ENCODE data around the gene ROR2.

Gene ROR2

DNA sequence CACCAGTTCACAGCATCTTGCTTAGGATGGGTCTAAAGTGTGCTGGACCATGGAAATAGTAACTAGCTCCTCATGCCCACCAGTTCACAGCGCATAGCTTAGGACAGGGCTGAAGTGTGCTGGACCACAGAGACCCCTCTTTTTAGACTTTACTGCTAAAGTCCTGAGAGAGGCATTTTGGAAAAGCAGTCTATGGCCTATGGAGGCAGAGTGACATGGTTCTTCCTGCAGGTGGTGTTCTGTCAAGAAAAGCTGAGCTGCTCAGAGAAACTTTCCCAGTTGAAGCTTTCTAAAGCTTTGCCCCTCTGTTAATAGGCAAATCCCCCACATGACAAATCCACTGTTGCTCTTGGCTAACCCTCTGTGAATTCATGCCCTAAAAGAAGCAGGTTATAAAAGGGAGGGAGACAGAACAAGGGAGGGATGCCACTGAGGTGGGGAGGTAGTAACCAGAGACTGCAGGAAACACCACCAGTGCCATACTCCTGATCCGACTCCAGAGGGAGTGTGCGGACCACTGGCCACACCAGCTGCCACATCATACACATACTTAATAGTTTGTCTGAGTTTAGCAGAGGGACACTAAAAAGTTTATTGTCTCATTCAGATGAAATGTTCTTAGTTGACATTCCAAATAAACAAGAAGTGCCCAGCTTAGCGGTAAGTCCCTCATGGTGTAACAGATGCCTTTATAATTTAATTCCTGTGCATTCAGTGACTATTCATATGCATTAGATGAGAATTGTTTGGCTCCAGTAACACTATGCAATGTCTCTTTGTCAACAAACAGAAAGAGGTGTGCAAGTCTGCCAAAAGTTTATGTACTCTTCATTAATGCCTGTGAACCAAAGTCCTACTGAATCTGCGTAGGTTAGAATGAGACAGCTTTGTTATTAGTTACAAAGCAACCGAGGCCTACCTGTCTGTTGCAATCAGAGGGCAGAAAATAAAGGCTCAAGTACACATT lies 290.2 kb downstream of the ROR2 start:
- no peak overlapping the region for H3K4me3 ChIP-seq (ENCODE audit: control insufficient read depth, low read depth, low read length)
- DNase-seq (ENCODE audit: low read depth), result peak; percentile 28
- TF ChIP-seq, protein P1, sequence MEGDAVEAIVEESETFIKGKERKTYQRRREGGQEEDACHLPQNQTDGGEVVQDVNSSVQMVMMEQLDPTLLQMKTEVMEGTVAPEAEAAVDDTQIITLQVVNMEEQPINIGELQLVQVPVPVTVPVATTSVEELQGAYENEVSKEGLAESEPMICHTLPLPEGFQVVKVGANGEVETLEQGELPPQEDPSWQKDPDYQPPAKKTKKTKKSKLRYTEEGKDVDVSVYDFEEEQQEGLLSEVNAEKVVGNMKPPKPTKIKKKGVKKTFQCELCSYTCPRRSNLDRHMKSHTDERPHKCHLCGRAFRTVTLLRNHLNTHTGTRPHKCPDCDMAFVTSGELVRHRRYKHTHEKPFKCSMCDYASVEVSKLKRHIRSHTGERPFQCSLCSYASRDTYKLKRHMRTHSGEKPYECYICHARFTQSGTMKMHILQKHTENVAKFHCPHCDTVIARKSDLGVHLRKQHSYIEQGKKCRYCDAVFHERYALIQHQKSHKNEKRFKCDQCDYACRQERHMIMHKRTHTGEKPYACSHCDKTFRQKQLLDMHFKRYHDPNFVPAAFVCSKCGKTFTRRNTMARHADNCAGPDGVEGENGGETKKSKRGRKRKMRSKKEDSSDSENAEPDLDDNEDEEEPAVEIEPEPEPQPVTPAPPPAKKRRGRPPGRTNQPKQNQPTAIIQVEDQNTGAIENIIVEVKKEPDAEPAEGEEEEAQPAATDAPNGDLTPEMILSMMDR (conservative IDR thresholded peaks at IDR 0.05; ENCODE audit: control insufficient read depth, insufficient read depth, low read depth, low read length), result peak; percentile 57

GRCh38 chr9:91658513-91659105 lies 291.4 kb downstream of the ROR2 start:
- TF ChIP-seq, protein P1 (conservative IDR thresholded peaks at IDR 0.05; ENCODE audit: control insufficient read depth, insufficient read depth, low read depth, low read length), result no peak
- DNase-seq (ENCODE audit: low read depth), result no peak
- no peak overlapping the region for H3K4me3 ChIP-seq (ENCODE audit: control insufficient read depth, low read depth, low read length)

GRCh38 chr9:91657501-91657900 lies 292.5 kb downstream of the ROR2 start:
- H3K4me3 ChIP-seq (ENCODE audit: control insufficient read depth, low read depth, low read length), result no peak overlapping the region
- TF ChIP-seq, protein P1 (conservative IDR thresholded peaks at IDR 0.05; ENCODE audit: control insufficient read depth, insufficient read depth, low read depth, low read length), result no peak
- DNase-seq (ENCODE audit: low read depth), result no peak

GRCh38 chr9:91655658-91656057 lies 294.4 kb downstream of the ROR2 start:
- no peak for DNase-seq (ENCODE audit: low read depth)
- no peak overlapping the region for H3K4me3 ChIP-seq (ENCODE audit: control insufficient read depth, low read depth, low read length)
- TF ChIP-seq, protein P1 (conservative IDR thresholded peaks at IDR 0.05; ENCODE audit: control insufficient read depth, insufficient read depth, low read depth, low read length), result no peak

- DNase-seq (ENCODE audit: low read depth), result no peak
- no peak overlapping the region for H3K4me3 ChIP-seq (ENCODE audit: control insufficient read depth, low read depth, low read length)
- TF ChIP-seq, protein P1 (conservative IDR thresholded peaks at IDR 0.05; ENCODE audit: control insufficient read depth, insufficient read depth, low read depth, low read length), result no peak
Observed at GRCh38 chr9:91655215-91655614, 294.8 kb downstream of the ROR2 start.

DNA sequence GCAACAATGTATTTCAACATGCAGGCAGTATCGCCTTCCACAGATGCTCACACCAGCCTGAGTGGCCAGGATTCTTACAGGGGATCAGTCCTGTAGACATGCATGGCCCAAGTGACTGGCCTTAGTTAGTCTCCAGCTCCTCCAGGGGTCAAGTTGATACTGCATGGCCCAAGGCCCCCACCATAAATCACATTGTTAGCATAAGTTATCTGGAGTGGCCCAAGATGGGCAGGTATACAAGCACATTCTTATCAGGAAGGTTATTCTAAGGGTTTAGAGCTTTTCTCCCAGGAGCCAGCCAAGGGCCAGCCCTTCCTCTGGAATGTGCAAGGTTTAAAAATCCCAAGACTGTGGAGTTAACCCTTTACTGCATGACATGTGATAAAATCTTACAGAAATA lies 295.5 kb downstream of the ROR2 start:
- TF ChIP-seq, protein P1 (conservative IDR thresholded peaks at IDR 0.05; ENCODE audit: control insufficient read depth, insufficient read depth, low read depth, low read length), result no peak
- DNase-seq (ENCODE audit: low read depth), result no peak
- H3K4me3 ChIP-seq (ENCODE audit: control insufficient read depth, low read depth, low read length), result no peak overlapping the region
